Glutamatergic neuron (in vitro differentiated cells): Measurements from ENCODE around the gene L3MBTL1. TPM values are rescaled to one million over a fixed set of nuclear protein-coding genes. Genes with fewer than 3 reads are reported as not detected.

ENCODE experiments used
- DNase-seq: peaks from one replicate; pipeline ENCODE4 v3.0.0; 2022
- H3K27ac Mint-ChIP-seq: one replicate; pipeline ENCODE4 v1.8.0; 2020; ENCODE audit warnings: mild to moderate bottlenecking, mixed read lengths, inconsistent platforms; ENCODE audit not compliant: unreplicated experiment
- H3K27me3 Mint-ChIP-seq: one replicate; pipeline ENCODE4 v1.8.0; 2020; ENCODE audit warnings: mild to moderate bottlenecking, moderate library complexity, mixed read lengths, inconsistent platforms; ENCODE audit not compliant: unreplicated experiment
- H3K36me3 Mint-ChIP-seq: one replicate; pipeline ENCODE4 v1.8.0; 2020; ENCODE audit warnings: mild to moderate bottlenecking, mixed read lengths, inconsistent platforms; ENCODE audit not compliant: unreplicated experiment
- H3K4me1 Mint-ChIP-seq: one replicate; pipeline ENCODE4 v1.8.0; 2020; ENCODE audit warnings: mild to moderate bottlenecking, low read depth, mixed read lengths, inconsistent platforms; ENCODE audit not compliant: unreplicated experiment
- H3K4me3 Mint-ChIP-seq: one replicate; pipeline ENCODE4 v1.8.0; 2020; ENCODE audit warnings: mild to moderate bottlenecking, mixed read lengths, inconsistent platforms; ENCODE audit not compliant: unreplicated experiment
- H3K9me3 Mint-ChIP-seq: one replicate; pipeline ENCODE4 v1.8.0; 2020; ENCODE audit warnings: mild to moderate bottlenecking, moderate library complexity, mixed read lengths, inconsistent platforms; ENCODE audit not compliant: unreplicated experiment
- CTCF ChIP-seq: fragments of 200-600 bp; sonication (generic); IDR thresholded peaks from one replicate; pipeline ENCODE4 v1.5.0; 2021; ENCODE audit not compliant: partially characterized antibody, unreplicated experiment
- total RNA-seq: library from RNA; stranded (reverse); fragmentation: NEBNext Ultra II Directional; extraction: Animal tissue kit (Norgen Biotek cat#: 25700); gene quantifications from one replicate; pipeline ENCODE4 v1.2.1, GENCODE V29; 2021; ENCODE audit not compliant: unreplicated experiment

L3MBTL1 gene
- total RNA-seq, 1 donor from 2014 or later = 19.9 TPM

DNA sequence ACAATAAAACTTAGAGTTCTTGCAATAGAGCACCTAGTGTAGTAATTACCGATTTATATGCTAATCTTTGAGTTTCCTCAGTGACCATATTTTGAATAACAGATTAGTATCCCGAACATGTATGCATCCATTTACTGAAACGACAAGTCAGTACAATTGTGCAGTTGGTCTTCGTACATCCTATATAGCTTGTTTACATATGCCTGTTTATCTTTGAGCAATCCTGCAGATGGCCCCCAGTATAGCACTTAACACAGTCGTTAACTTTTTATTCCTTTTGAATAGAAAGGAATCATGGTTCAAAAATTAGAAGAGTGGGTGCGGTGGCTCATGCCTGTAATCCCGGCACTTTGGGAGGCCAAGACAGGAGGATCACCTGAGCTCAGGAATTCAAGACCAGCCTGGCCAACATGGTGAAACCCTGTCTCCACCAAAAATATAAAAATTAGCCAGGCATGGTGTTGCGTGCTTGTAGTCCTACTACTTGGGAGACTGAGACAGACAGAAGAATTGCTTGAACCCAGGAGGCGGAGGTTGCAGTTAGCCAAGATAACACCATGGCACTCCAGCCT, 43.2 kb upstream of the L3MBTL1 start:
- Mint-ChIP-seq H3K9me3 (no peaks in the 10 kb centered on the region), H3K36me3 (peaks cover 7% of the 10 kb centered on the region)
- DNase-seq = no peak

DNA sequence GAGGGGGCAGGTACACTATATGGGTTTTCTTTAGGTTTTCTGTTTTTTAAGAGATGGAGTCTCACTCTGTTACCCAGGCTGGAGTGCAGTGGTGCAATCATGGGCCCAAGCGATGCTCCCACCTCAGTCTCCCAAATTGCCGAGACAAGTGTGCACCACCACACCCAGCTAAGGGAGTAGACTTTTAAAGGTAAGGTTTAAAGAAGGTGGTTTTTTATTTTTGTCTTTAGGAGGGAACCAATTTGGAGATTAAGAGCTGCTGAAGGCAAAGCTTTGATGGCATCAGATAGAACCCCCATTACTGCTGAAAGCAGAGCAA, 41.9 kb upstream of the L3MBTL1 start:
- Mint-ChIP-seq H3K27ac (no peak overlapping the region), H3K9me3 (peaks cover 3% of the 10 kb centered on the region), H3K36me3 (peaks cover 4% of the 10 kb centered on the region), H3K4me3 (no peak overlapping the region), H3K27me3 (peaks cover 3% of the 10 kb centered on the region), H3K4me1 (no peaks in the 10 kb centered on the region)
- no peak for DNase-seq
- no peak for TF ChIP-seq CTCF

More for the DNA sequence above, 43.2 kb upstream of the L3MBTL1 start:
- no peak for TF ChIP-seq CTCF
- no peak overlapping the region for H3K4me3 Mint-ChIP-seq
- H3K4me1 Mint-ChIP-seq = peaks cover 2% of the 10 kb centered on the region
- no peak overlapping the region for H3K27ac Mint-ChIP-seq
- H3K27me3 Mint-ChIP-seq = no peaks in the 10 kb centered on the region

DNA sequence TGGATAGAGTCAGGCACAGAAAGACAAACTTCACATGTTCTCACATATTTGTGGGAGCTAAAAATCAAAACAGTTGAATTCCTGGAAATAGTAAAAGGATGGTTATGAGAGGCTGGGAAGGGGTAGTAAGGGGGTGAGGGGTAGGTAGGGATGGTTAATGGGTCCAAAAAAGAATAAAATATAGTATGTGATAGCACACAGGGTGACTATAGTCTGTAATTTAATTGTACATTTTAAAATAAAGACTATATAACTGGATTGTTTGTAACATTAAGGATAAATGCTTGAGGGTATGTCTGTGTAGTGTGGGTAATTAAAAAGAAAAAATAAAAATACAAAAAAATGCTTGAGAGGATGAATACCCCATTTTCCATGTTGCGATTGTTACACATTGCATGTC, 39.9 kb upstream of the L3MBTL1 start:
- H3K9me3 Mint-ChIP-seq = peaks cover 3% of the 10 kb centered on the region
- H3K27ac Mint-ChIP-seq = no peak overlapping the region
- no peaks in the 10 kb centered on the region for H3K4me1 Mint-ChIP-seq
- TF ChIP-seq CTCF = no peak
- peaks cover 3% of the 10 kb centered on the region for H3K27me3 Mint-ChIP-seq
- H3K36me3 Mint-ChIP-seq = no peaks in the 10 kb centered on the region
- no peak for DNase-seq
- no peak overlapping the region for H3K4me3 Mint-ChIP-seq

DNA sequence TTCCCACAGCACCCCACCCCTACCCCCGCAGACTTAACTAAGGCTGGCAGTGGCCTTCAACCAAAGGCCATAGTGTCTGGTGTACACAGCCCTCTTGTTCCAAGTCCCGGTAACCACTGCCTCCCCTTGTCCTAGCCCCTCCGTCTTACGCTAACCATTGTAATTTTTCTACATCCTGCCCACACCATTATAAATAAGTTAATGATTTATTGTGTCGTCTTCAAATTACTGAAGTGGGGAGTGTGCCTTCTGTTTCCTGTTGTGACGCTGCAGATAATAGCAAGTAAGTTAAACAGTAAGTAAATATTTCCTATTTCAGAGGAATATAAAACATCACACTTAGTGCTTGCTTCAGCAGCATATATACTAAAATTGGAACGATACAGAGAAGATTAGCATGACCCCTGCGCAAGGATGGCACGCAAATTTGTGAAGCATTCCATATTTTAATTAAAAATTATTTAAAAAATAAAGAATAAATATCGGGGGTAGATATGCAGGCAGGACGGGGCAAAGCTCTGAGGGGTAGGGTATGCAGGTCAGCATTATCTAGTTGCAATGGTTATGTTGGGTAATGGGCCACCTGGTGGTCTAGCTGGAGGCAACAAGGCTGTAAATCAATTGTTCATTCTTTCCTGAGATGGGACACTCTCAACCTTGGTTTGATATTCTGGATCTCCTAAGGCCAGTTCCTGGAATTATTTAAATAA, 34.7 kb upstream of the L3MBTL1 start:
- Mint-ChIP-seq H3K27ac (no peak overlapping the region), H3K36me3 (no peaks in the 10 kb centered on the region), H3K27me3 (peaks cover 4% of the 10 kb centered on the region), H3K4me1 (no peaks in the 10 kb centered on the region), H3K4me3 (no peak overlapping the region), H3K9me3 (peaks cover 3% of the 10 kb centered on the region)
- no peak for DNase-seq
- no peak for TF ChIP-seq CTCF

- Mint-ChIP-seq H3K27me3 (peaks cover 4% of the 10 kb centered on the region), H3K9me3 (peaks cover 3% of the 10 kb centered on the region), H3K36me3 (no peaks in the 10 kb centered on the region), H3K4me3 (no peak overlapping the region), H3K27ac (no peak overlapping the region), H3K4me1 (no peaks in the 10 kb centered on the region)
- TF ChIP-seq CTCF = no peak
- DNase-seq = no peak
These were observed 34.2 kb upstream of the L3MBTL1 start for GRCh38 chr20:43473381-43473704.
